Epithelial cell of esophagus (primary cell): ENCODE results near the gene ARHGEF28.

ENCODE experiments used
- DNase-seq: peaks from one replicate; pipeline ENCODE4 v3.0.0; 2010; ENCODE audit warnings: low read depth
- H3K4me3 ChIP-seq: 2 replicates; pipeline ENCODE4 v1.5.1; 2011; ENCODE audit warnings: mild to moderate bottlenecking, low read length, control low read depth
- CTCF ChIP-seq: IDR thresholded peaks from 2 replicates; pipeline ENCODE4 v1.5.1; 2011; ENCODE audit warnings: low read depth, mild to moderate bottlenecking, low read length, control low read depth, inconsistent platforms; ENCODE audit not compliant: insufficient read depth; ENCODE audit errors: missing control alignments

Gene ARHGEF28

GRCh38 chr5:73625944-73626811, at the start of gene ARHGEF28:
Gene ARHGEF28 (plus strand): TSS chr5:73626196. CDS start chr5:73684852, 58,656 bp downstream.
- DNase-seq: peak; percentile 86

DNA sequence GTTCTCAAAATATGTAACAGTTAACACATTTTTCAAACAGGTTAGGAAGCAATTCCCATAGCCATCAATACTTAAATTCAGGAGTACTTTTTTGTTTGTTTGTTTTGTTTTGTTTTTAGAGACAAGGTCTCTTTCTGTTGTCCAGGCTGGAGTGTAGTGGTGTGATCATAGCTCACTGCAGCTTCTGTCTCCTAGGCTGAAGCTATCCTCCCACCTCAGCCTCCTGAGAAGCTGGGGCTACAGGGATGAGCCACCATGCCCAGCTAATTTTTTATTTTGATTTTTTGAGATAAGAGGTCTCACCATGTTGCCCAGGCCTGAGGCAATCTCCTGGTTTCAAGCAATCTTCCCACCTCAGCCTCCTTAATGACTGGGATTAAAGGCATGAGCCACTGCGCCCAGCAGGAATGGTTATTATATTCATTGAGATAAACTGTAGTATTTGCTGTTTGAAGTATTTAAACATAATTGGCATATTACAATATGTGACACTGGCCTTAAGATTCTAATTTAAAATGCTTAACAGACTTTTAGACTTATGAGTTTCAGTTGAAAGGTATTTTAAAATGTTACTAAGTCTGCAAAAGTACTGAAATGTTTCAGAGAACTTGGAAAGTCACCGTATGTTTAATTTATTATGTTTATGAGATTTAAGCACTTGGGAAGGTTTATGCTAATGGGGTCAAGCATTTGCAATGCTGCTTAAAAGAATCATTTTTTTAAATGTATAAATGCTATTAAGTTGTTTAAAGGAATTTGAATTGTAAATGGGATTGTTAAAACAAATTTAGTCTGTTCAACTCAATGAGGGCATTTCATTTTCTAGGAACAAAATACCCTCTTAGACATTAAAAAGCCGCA, 43.5 kb upstream of the ARHGEF28 start:
- TF ChIP-seq CTCF: no peak
- no peak overlapping the region for H3K4me3 ChIP-seq
- no peak for DNase-seq

More at GRCh38 chr5:73625944-73626811, at the start of gene ARHGEF28:
- no peak for TF ChIP-seq CTCF
- peak within 1 kb of the TSS; percentile 80 for H3K4me3 ChIP-seq

DNA sequence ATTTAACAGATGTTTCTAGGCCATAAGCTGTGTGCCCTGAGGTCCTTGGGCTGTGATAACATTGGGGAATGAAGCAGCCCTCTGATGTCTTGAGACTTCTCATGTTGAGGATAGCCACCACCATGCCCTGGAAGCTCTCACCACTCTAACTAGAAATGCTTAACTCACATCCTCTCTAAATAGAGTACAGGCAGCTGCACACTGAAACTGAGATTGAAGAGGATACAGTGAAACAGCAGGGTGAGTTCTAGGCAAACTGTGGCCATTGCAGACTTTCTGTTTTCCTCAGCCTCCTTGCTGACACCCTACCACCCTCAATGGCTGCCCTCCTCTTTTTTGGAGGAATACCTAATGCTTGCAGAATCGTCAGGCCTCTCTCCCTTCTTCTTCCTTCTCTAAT, 38.1 kb upstream of the ARHGEF28 start:
- no peak for TF ChIP-seq CTCF
- no peak overlapping the region for H3K4me3 ChIP-seq
- no peak for DNase-seq

DNA sequence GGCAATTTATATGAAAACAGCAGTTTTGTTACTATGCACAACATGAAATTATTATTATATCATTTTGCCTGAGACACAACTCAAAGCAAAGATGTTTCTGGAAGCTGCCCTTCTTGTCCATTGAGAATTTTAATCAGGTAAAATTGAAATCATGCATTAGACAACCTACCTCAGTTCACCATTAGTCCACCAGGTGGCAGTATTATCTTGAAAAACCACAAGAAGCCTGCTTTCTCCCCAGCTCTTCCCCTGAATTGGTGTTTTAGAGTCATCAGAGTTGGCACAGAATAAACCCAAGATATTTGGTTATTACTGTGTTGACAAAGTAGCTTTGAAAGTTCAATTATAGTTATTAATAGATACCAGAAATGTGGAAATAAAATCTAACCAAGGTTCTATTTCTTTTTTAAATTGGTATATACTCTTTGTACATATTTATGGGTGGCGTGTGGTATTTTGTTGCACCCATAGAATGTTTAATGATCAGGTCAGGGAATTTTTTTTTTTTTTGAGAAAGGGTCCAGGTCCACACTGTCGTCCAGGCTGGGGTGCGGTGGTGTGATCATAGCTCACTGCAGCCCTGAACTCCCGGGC, 34.8 kb upstream of the ARHGEF28 start:
- TF ChIP-seq CTCF: peak; percentile 67
- peak; percentile 86 for DNase-seq
- H3K4me3 ChIP-seq: no peak overlapping the region

DNA sequence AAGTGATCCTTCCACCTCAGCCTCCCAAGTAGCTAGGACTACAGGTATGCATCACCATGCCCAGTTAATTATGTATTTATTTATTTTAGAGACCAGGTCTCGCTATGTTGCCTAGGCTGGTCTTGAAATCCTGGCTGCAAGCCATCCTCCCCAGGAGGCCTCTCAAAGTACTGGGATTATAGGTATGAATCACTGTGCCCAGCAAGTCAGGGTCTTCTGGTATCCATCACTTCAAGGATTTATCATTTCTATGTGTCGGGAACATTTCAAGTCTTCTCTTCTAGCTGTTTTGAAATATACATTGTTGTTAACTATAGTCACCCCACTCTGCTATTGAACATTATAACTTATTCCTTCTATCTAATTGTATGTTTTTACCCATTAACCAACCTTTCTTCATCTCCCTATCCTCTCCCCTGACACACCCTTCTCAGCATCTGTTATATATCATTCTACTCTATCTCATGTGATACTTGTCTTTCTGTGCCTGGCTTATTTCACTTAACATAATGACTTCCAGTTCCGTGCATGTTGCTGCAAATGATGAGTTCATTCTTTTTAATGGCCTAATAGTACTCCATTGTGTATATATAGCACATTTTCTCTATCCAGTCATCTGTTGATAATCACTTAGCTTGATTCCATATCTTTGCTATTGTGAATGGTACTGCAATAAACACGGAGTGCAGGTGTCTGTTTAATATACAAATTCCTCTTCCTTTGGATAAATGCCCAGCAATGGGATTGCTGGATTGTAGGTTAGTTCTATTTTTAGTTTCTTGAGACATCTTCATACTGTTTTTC, 34.1 kb upstream of the ARHGEF28 start:
- TF ChIP-seq CTCF: no peak
- DNase-seq: peak; percentile 59
- no peak overlapping the region for H3K4me3 ChIP-seq

- H3K4me3 ChIP-seq: no peak overlapping the region
- no peak for TF ChIP-seq CTCF
- DNase-seq: peak; percentile 6
Measured at GRCh38 chr5:73592551-73592950, 33.4 kb upstream of the ARHGEF28 start.
